Measurements from ENCODE around the gene PRXL2A. TPM values are rescaled to one million over a fixed set of nuclear protein-coding genes. Genes with fewer than 3 reads are reported as not detected.
A peak's percentile ranks its signal among the peaks of the same experiment; 100 is the strongest.

Gene PRXL2A
- total and polyA plus RNA-seq, 2 of the 4 experiments (the other 2 are of a cell fraction): 0.90 to 0.92 TPM

DNA sequence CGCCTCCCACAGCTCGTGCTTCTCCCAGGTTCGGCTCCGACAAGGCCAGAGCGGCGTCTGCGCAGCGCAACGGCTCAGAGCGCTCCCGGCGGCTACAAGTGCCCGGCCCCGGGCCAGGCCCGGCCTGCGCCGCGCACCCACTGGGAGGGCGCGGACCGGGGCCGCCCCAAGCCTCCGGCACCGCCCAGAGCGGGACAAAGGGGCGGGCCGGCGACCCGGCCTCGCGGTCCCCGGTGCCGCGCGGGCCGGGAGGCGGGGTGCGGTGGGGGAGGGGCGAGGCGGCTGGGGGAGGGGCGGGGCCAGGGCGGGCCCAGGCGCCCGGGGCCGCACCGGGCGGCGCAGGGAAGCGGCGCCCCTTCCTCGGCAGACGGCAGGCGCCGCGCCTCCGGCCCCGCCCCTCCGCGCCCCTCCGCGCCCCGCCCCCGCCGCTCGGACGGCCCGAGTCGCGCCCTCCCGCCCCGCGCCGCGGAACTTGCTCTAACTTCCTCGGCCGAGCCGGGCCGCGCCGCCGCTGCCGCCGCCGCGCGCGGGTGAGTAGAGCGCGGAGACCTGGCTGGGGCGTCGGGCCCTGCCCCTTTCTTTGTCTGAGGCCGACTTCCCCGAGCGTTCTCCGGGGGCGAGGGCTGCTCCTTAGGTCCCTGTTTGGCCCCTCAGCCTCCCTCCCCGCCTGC, 45.6 kb downstream of the PRXL2A start, which contains the start of gene TSPAN14:
Gene TSPAN14, plus strand, starts transcription at position 469 of the 671 bp plus-strand sequence. CDS start 34,924 bp downstream, outside the sequence.
- intact Hi-C loops (cut with micrococcal nuclease) (no loop called here), dilution Hi-C loops (cut with HindIII; ENCODE audit: low sequenced_read_pairs, unreplicated experiment) (no loop called here), in situ Hi-C loops (cut with MboI; ENCODE audit: low sequenced_read_pairs) (loop anchor here (25.0 kb wide), 1 partner anchor 292 kb away; no protein-coding TSS in a partner anchor)
- Histone ChIP-seq H3K79me1 (ENCODE audit: low read depth in 1 of 2, low read length in 2 of 2) (peaks cover 0 to 35% of the 10 kb centered on the region in 2 experiments; a peak in 3 of 4 replicates), H2BK15ac (ENCODE audit: low read depth, low read length) (peak within 1 kb of the TSS; percentile 11; the same call in 1 of the 3 replicates), H4K5ac (ENCODE audit: low read depth, low read length) (peak within 1 kb of the TSS; percentile 5; the same call in 1 of the 2 replicates), H3K27ac (ENCODE audit: insufficient read depth, low read length) (peak within 1 kb of the TSS; percentile 83), H2AFZ (replicated peaks; ENCODE audit: low read length, poor library complexity) (peak within 1 kb of the TSS; percentile 91), H3K4ac (ENCODE audit: low read depth, low read length) (peak within 1 kb of the TSS; percentile 80), H3K9me3 (ENCODE audit: control insufficient read depth, insufficient read depth, low read length) (no peaks in the 10 kb centered on the region), H4K8ac (ENCODE audit: low read depth in 2 of 2, low read length in 2 of 2) (peak within 1 kb of the TSS; percentile 83 to 84), H3K27me3 (ENCODE audit: control insufficient read depth, insufficient read depth, low read length) (no peaks in the 10 kb centered on the region), H2AK9ac (replicated peaks; ENCODE audit: low read depth, low read length, poor library complexity) (peak within 1 kb of the TSS; percentile 91), H2AK5ac (ENCODE audit: low read depth, low read length) (peak within 1 kb of the TSS; percentile 83; the same call in 1 of the 2 replicates), H3K4me2 (ENCODE audit: low read depth, low read length) (peak within 1 kb of the TSS; percentile 91), H3K18ac (ENCODE audit: low read depth, low read length) (peak within 1 kb of the TSS; percentile 9; the same call in 1 of the 2 replicates), H3K4me3 (ENCODE audit: insufficient read depth, low read depth, low read length) (peak within 1 kb of the TSS; percentile 73), H3K56ac (ENCODE audit: extremely low read depth, insufficient read depth, low read length) (peak within 1 kb of the TSS; percentile 47; the same call in 1 of the 2 replicates), H3K9ac (ENCODE audit: low read depth, low read length) (peak within 1 kb of the TSS; percentile 84), H2BK120ac (ENCODE audit: low read depth, low read length) (peak within 1 kb of the TSS; percentile 50; the same call in 1 of the 2 replicates), H4K20me1 (ENCODE audit: insufficient read depth, low read length) (peaks cover 31% of the 10 kb centered on the region), H4K91ac (ENCODE audit: insufficient read depth, low read depth, low read length) (peak within 1 kb of the TSS; percentile 75), H3K36me3 (ENCODE audit: control insufficient read depth, insufficient read depth, low read length) (no peaks in the 10 kb centered on the region; the same call in 1 of the 2 replicates), H2BK20ac (ENCODE audit: low read depth, low read length) (0 out of 2 replicates have a peak within 1 kb of the TSS, but pooled peaks have one; percentile 5), H2BK5ac (ENCODE audit: low read depth, low read length, poor library complexity, severe bottlenecking) (peak within 1 kb of the TSS; percentile 33), H3K4me1 (ENCODE audit: control insufficient read depth, insufficient read depth, low read length) (peaks cover 14% of the 10 kb centered on the region), H3K14ac (replicated peaks; ENCODE audit: low read depth, low read length) (peak within 1 kb of the TSS; percentile 90), H3K23ac (ENCODE audit: low read depth, low read length) (peak within 1 kb of the TSS; percentile 88), H3K9me1 (ENCODE audit: insufficient read depth, low read length) (peaks cover 33% of the 10 kb centered on the region)
- WGBS, 2 experiments (ENCODE audit: extremely low coverage in 2 of 2, insufficient read length in 1 of 2): 6% methylated on average over 7 of the region's 97 CpGs; no CpG with 5 or more reads in 1 of the 2 experiments
- DNase-seq: peak; percentile 79
- peak; percentile 89 for ATAC-seq (ENCODE audit: low read depth)
- CTCF ChIA-PET: interaction anchor here (1.0 to 1.7 kb wide), 3 partner anchors 9 to 52 kb away, joined by 3 to 9 read pairs (median 8); no protein-coding TSS in a partner anchor
- no TSS peak for BruUV-seq (replicated peaks)
- POLR2A ChIA-PET (ENCODE audit: unreplicated experiment): no interaction called here
- no peak for TF ChIP-seq ELK1 (IDR thresholded peaks at IDR 0.05; ENCODE audit: borderline replicate concordance, low read depth, low read length)
- 0 out of 2 replicates have a peak, but pooled peaks have one; percentile 4 for TF ChIP-seq RAD21 (IDR thresholded peaks at IDR 0.05; ENCODE audit: low read length)
- TF ChIP-seq SMC3 (IDR thresholded peaks at IDR 0.05; ENCODE audit: low read depth, low read length): 0 out of 2 replicates have a peak, but pooled peaks have one; percentile 1
- TF ChIP-seq MAZ (IDR thresholded peaks at IDR 0.05; ENCODE audit: borderline replicate concordance, low read depth, low read length): peak; percentile 11; the same call in 1 of the 2 replicates

Data from IMR-90 (cell line).